AG08396 (cell line): ENCODE results near the gene ATP5F1C.
A peak's percentile ranks its signal among the peaks of the same experiment; 100 is the strongest.
"Not testable (repeated sequence)": the region's sequence is repeated elsewhere in the genome, so short reads cannot be mapped to it uniquely, and the experiment has no call there.

ENCODE experiments used
- DNase-seq: peaks from one replicate; pipeline ENCODE4 v3.0.0; 2012; ENCODE audit warnings: low spot score, mixed read lengths

Gene ATP5F1C

GRCh38 chr10:7794251-7795026 is 6.5 kb downstream of the ATP5F1C start:
- no peak for DNase-seq

GRCh38 chr10:7795605-7796004 is 7.6 kb downstream of the ATP5F1C start:
- peak; percentile 25 for DNase-seq

DNA sequence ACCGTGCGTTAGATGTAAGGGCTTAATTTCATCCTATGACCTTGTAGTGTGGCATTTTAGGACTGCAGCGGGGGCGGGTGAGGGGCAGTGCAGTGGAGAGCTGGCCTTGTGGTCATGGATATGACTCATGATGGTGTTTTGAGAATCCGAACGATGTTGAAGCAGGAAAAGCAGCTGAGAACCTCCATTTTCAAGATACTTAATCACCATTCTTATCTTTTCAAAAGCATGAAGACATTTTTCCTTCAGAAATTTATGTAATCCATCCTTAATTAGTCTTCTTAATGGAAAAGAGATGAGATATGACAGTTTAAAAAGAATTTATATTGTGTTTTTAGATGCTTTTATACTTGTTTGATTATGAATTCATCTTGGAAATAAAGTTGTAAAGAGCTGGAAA is 9.6 kb downstream of the ATP5F1C start:
- peak; percentile 85 for DNase-seq

DNA sequence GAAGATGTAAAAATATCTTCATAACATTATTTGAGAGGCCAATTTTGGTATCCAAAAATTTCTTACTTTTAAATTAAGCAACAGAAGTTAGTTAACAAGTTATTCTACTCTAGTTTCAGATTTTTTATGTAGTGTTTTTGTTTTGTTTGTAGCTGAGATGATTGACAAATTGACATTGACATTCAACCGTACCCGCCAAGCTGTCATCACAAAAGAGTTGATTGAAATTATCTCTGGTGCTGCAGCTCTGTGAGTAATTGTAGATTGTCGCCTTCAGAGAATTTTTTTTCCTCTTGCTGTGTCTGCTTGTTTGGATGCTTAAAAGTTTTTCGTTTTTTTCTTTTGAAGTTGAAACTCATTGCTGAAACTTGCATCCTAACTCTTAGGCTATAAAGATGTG is 14.6 kb downstream of the ATP5F1C start:
- no peak for DNase-seq

GRCh38 chr10:7804216-7804615 is 16.2 kb downstream of the ATP5F1C start:
- DNase-seq, result no peak

GRCh38 chr10:7804741-7805140 is 16.8 kb downstream of the ATP5F1C start:
- DNase-seq, result no peak

GRCh38 chr10:7808686-7809267 is 20.8 kb downstream of the ATP5F1C start:
- no peak for DNase-seq

GRCh38 chr10:7810443-7810842 is 22.5 kb downstream of the ATP5F1C start:
- DNase-seq, result no peak

- DNase-seq, result no peak
Measured at GRCh38 chr10:7811000-7811399, 23.0 kb downstream of the ATP5F1C start.

DNA sequence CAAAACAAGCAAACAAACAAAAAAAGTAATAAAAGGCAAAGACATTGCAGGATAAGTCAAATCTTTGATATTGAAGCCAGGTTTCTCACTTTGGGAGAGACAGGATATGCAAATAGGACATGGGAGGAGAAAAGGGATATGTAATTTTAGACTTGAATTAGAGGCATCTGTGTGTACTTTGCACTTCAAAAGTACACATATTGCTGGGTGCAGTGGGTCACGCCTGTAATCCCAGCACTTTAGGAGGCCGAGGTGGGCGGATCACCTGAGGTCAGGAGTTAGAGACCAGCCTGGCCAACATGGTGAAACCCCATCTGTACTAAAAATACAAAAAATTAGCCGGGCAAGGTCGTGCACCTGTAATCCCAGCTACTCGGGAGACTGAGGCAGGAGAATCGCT is 23.8 kb downstream of the ATP5F1C start:
- not testable (repeated sequence) for DNase-seq

DNA sequence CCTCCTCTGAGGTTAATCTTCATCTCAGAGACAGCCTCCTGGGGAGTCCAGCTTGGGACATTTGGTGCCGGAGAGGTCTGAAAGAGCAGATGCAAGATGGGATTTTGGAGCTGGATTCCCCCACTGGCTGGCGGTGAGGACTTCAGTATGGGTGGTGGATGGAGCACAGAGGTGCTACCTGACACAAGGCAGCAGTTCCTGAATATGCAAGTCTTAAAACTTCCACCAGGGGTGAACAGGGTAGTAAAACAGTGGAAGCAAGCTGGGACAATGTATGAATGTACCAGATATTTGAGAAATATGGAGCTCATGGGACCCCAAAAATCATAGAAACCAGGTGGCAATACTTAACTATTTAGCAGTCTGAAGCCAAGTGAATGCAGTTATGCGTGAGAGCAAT is 25.5 kb downstream of the ATP5F1C start:
- no peak for DNase-seq

- no peak for DNase-seq
Measured at GRCh38 chr10:7817576-7817975, 29.6 kb downstream of the ATP5F1C start.

DNA sequence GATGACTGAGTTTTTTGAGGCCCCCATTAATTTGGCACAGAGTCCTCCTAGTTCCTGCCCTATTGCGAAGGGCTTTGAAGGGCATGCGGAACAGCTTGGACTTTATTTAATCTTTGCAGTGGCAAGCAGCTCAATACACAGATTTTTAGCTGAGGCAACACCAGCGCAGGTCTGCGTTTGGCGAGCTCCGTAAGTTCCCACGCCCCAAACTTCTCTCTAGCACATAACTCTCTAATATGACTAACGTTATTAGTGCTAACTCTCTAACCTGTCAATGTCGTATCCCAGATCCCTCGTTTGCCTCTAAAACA is 30.0 kb downstream of the ATP5F1C start:
- no peak for DNase-seq

DNA sequence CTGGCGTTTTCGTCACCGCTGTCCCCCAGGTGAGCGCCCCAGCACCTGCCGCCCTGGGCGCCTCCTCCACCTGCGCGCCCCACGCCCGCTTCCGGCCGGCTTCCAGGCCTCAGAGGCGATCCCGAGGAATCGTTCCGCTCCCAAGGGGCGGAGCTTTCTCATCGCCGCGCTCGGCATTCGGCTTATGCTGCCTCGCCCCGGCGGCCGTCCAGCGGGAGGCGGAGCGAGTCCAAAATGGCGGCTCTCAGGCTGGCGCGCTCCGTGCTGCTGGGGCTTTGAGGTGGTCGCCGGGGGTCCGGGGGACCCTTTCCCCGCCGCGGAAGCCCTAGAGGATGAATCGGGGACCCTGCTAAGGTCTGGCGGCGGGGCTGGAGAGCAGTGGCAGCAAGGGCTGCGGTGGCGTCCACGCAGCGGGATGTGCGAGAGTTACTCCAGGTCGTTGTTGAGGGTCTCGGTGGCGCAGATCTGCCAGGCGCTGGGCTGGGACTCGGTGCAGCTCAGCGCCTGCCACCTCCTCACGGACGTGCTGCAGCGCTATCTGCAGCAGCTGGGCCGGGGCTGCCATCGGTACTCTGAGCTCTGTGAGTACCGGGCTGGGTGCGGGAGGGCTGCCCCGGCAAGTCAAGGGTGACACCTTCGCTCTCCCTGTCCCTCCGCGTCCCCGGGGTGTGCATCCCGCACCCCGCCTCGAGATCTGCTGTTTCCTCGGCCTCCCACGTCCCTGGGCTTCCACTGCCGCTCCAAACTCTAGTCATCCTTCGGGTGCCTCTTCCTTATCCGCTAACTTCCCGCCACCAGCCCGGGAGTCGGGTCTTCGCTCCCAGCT is 30.5 kb downstream of the ATP5F1C start, which contains the start of gene TAF3:
Gene TAF3, plus strand, starts transcription at position 211 of the 826 bp plus-strand sequence. Its CDS starts 205 bp downstream, at position 416.
- peak; percentile 94 for DNase-seq

DNA sequence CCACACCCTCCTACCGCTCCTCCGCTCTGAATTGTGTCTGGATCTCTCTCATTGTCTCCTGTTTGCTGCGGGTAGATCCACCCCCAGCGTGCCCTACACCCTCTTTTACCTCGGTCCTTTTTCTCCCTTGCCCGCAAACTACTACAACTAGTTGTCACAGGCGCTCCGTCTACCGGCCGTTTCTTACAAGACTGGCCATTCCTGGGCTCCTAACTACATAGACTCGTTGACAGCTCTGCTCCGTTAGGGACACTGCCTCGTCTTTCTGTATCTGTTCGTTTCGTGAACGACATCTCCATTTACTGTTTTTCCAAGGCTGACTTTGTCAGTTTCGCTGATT is 31.1 kb downstream of the ATP5F1C start:
- DNase-seq, result peak; percentile 52

- DNase-seq, result no peak
Measured at GRCh38 chr10:7824251-7824650, 36.3 kb downstream of the ATP5F1C start.

DNA sequence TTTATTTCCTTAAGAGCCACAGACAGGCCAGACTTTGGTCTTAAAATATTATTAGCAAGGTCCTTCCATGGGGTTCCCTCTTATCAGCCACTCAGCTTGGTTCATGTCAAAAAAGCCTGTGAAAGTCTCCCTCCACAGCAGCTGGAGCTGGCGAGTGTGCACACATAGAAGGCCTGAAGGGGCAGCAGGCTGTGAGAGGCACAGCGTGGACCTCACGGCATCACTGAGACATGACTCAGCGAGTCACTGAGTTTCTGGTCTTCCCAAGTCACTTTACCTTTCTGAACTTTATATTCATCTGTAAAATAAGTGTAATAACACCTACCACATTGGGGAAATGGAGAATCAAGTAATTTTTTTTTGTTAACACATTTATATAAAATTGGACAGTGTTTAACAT is 39.0 kb downstream of the ATP5F1C start:
- peak; percentile 45 for DNase-seq

- DNase-seq, result no peak
Measured at GRCh38 chr10:7829289-7829834, 41.4 kb downstream of the ATP5F1C start.

DNA sequence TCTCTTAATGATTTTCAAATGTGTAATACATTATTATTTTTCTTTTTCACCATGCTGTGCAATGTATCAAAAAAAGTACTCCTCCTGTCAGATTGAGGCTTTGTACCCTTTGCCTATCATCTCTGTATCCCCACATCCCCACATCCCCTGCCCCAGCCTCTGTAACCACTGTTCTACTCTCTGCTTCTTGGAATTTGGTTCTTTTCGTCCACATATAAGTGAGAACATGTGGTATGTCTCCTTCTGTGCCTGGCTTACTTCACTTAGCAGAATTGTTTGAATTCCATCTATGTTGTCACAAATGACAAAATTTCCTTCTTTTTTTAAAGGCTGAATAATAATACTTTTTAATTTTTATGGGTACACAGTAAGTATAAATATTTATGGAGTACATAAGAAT is 44.1 kb downstream of the ATP5F1C start:
- DNase-seq, result no peak

GRCh38 chr10:7833210-7833609 is 45.2 kb downstream of the ATP5F1C start:
- no peak for DNase-seq

- DNase-seq, result no peak
Measured at GRCh38 chr10:7834262-7834661, 46.3 kb downstream of the ATP5F1C start.

DNA sequence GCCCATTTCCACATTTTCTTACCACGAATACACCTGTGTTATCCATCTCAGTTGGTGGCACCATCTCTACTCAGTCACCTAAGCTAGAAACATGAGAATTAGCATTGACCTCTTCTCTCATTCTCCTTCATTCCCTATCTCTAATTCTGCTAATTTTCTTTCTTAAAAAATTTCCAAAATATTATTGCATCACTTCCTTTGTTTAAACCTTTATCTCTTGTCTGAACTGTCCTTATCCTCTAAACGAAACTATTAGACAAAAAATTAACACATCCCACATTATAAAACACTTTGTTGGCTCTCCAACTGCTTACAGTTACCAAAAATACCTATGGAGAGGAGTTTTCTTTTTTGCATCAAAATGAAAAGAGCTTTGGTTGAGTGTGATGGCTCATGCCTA is 48.6 kb downstream of the ATP5F1C start:
- DNase-seq, result no peak

- DNase-seq, result no peak
Measured at GRCh38 chr10:7846591-7846990, 58.6 kb downstream of the ATP5F1C start.
